Esophagus muscularis mucosa (tissue), 4 donors: Measurements from ENCODE around the gene RAB37. TPM values are rescaled to one million over a fixed set of nuclear protein-coding genes. Genes with fewer than 3 reads are reported as not detected.

Experiments used
- DNase-seq: peaks from one replicate; pipeline ENCODE4 v3.0.0-alpha.2; 2017; ENCODE audit errors: extremely low spot score
- H3K27ac ChIP-seq, 4 donors: fragments of 200-600 bp; sonication (generic); replicated peaks in 1 of 4; 1 replicate in 3 of 4; 2 replicates in 1 of 4; pipeline ENCODE4 v1.5.1; 2016 to 2019; ENCODE audit warnings: mild to moderate bottlenecking in 1 of 4
- H3K27me3 ChIP-seq, 4 donors: fragments of 200-600 bp; sonication (generic); one replicate each; pipeline versions ENCODE4 v1.5.1 to v1.6.0; 2016 to 2019
- H3K36me3 ChIP-seq, 4 donors: fragments of 200-600 bp; sonication (generic); one replicate each; pipeline ENCODE4 v1.5.1; 2016 to 2019
- H3K4me1 ChIP-seq, 4 donors: fragments of 200-600 bp; sonication (generic); one replicate each; pipeline ENCODE4 v1.5.1; 2016 to 2019
- H3K4me3 ChIP-seq, 4 donors: fragments of 200-600 bp; sonication (generic); 1 replicate in 2 of 4; 2 replicates in 2 of 4; pipeline ENCODE4 v1.5.1; 2016 to 2019; ENCODE audit warnings: mild to moderate bottlenecking in 4 of 4, moderate library complexity in 1 of 4
- H3K9me3 ChIP-seq, 4 donors: fragments of 200-600 bp; sonication (generic); 1 replicate in 3 of 4; 2 replicates in 1 of 4; pipeline ENCODE4 v1.5.1; 2016 to 2019
- CTCF ChIP-seq, 3 experiments: fragments of 200-600 bp in 2 of 3; fragments of 450-650 bp in 1 of 3; sonication (generic) in 2 of 3; IDR thresholded peaks; one replicate each; pipeline ENCODE4 v1.5.1; 2017 to 2019; ENCODE audit warnings: antibody characterized with exemption in 3 of 3, mild to moderate bottlenecking in 2 of 3, moderate library complexity in 1 of 3
- EP300 ChIP-seq: sonication (generic); formaldehyde crosslinking; IDR thresholded peaks from one replicate; pipeline ENCODE4 v1.6.1; 2017; ENCODE audit warnings: antibody characterized with exemption
- POLR2A ChIP-seq: fragments of 450-650 bp; IDR thresholded peaks from one replicate; pipeline ENCODE4 v1.6.1; 2017; ENCODE audit warnings: antibody characterized with exemption, moderate library complexity, mild to moderate bottlenecking, low read depth
- POLR2AphosphoS5 ChIP-seq, 2 donors: sonication (generic); formaldehyde crosslinking; IDR thresholded peaks; one replicate each; pipeline ENCODE4 v1.6.1; 2017; ENCODE audit warnings: antibody characterized with exemption in 2 of 2
- WGBS: methylation state at CpG from one replicate; pipeline ENCODE4 v1.1.5; 2018; 5-methylcytosine and 5-hydroxymethylcytosine counted together
- intact Hi-C: fragments of 100-400 bp; cut with DNase I; formaldehyde crosslinking; loops from one replicate; pipeline ENCODE4 v1.15.1; 2023
- total RNA-seq, 4 donors: library from RNA; depleted of rRNA; stranded (reverse); fragments of >200 nt; gene quantifications; one replicate each; pipeline versions ENCODE4 v1.1.0 to v1.2.1, GENCODE V29; 2016

RAB37 gene
- total RNA-seq, 4 donors from 2014 or later: 1.4 to 3.3 (median 2.5) TPM

- H3K27ac ChIP-seq: peak overlapping the region in 2 of 4 donors; percentile 20 to 86
- peaks cover 0 to 54% (median 0%) of the 10 kb centered on the region in 4 donors for H3K27me3 ChIP-seq
- peaks cover 37 to 73% (median 63%) of the 10 kb centered on the region in 4 donors for H3K4me1 ChIP-seq
- intact Hi-C loops: no loop called here
- H3K4me3 ChIP-seq: no peak overlapping the region
- H3K9me3 ChIP-seq: no peaks in the 10 kb centered on the region
- WGBS: 63% methylated on average over 3 of the region's 6 CpGs
- DNase-seq: no peak
- TF ChIP-seq POLR2AphosphoS5 (IDR thresholded peaks at IDR 0.05): no peak
- TF ChIP-seq CTCF (IDR thresholded peaks at IDR 0.05): no peak
- no peak for TF ChIP-seq EP300
- no peak for TF ChIP-seq POLR2A
- no peaks in the 10 kb centered on the region for H3K36me3 ChIP-seq
These were observed 9.9 kb downstream of the RAB37 start for GRCh38 chr17:74746922-74747321.

- intact Hi-C loops: loop anchor here (2.0 kb wide), 1 partner anchor 29 kb away; the partner anchor contains the start of gene NAT9
- no peak for DNase-seq
- peak overlapping the region; percentile 71 to 86 (median 74) for H3K27ac ChIP-seq
- no peaks in the 10 kb centered on the region for H3K9me3 ChIP-seq
- peaks cover 0 to 41% (median 0%) of the 10 kb centered on the region in 4 donors for H3K27me3 ChIP-seq
- no peak for TF ChIP-seq EP300
- TF ChIP-seq POLR2A: no peak
- no peak for TF ChIP-seq POLR2AphosphoS5 (IDR thresholded peaks at IDR 0.05)
- peak in 2 of 3 experiments; percentile 20 to 35 for TF ChIP-seq CTCF (IDR thresholded peaks at IDR 0.05)
- peaks cover 34 to 66% (median 60%) of the 10 kb centered on the region in 4 donors for H3K4me1 ChIP-seq
- no peaks in the 10 kb centered on the region for H3K36me3 ChIP-seq
- H3K4me3 ChIP-seq: peak overlapping the region; percentile 69 to 88 (median 74)
- 1% methylated on average over 27 of the region's 34 CpGs for WGBS
These were observed 11.1 kb downstream of the RAB37 start for GRCh38 chr17:74748279-74748528.

GRCh38 chr17:74748529-74749278, 11.6 kb downstream of the RAB37 start, which contains the start of gene NHERF1:
TSS of gene NHERF1 (plus strand) at chr17:74748628. CDS start at chr17:74748847, 219 bp downstream.
- no CpG with 5 or more reads among the region's 90 CpGs for whole genome bisulfite sequencing
- Histone ChIP-seq H3K9me3 (no peaks in the 10 kb centered on the region), H3K27me3 (peaks cover 0 to 36% (median 0%) of the 10 kb centered on the region in 4 donors), H3K27ac (peak within 1 kb of the TSS; percentile 72 to 86 (median 79)), H3K36me3 (no peaks in the 10 kb centered on the region), H3K4me1 (peaks cover 34 to 66% (median 60%) of the 10 kb centered on the region in 4 donors), H3K4me3 (peak within 1 kb of the TSS; percentile 69 to 88 (median 74))
- intact Hi-C loops: loop anchor here (2.0 kb wide), 1 partner anchor 28 kb away; the partner anchor contains the start of gene NAT9
- DNase-seq: peak; percentile 97
- TF ChIP-seq POLR2AphosphoS5 (IDR thresholded peaks at IDR 0.05) (peak; percentile 92 to 97), CTCF (IDR thresholded peaks at IDR 0.05) (peak in 2 of 3 experiments; percentile 2 to 4), POLR2A (peak; percentile 91), EP300 (no peak)

GRCh38 chr17:74749279-74750038, 12.4 kb downstream of the RAB37 start:
- TF ChIP-seq EP300 (no peak), CTCF (IDR thresholded peaks at IDR 0.05) (no peak), POLR2AphosphoS5 (IDR thresholded peaks at IDR 0.05) (no peak), POLR2A (no peak)
- Histone ChIP-seq H3K4me3 (peak overlapping the region; percentile 69 to 88 (median 74)), H3K27me3 (peaks cover 0 to 30% (median 0%) of the 10 kb centered on the region in 4 donors), H3K4me1 (peaks cover 34 to 63% (median 56%) of the 10 kb centered on the region in 4 donors), H3K27ac (peak overlapping the region; percentile 72 to 86 (median 79)), H3K36me3 (no peaks in the 10 kb centered on the region), H3K9me3 (no peaks in the 10 kb centered on the region)
- DNase-seq: no peak
- 21% methylated on average over 6 of the region's 46 CpGs for WGBS
- intact Hi-C loops: loop anchor here (2.0 kb wide), 1 partner anchor 27 kb away; the partner anchor contains the start of gene NAT9
